CD4-positive, CD25-positive, alpha-beta regulatory T cell (primary cell): Measurements from ENCODE around the gene ANKRD44. TPM values are rescaled to one million over a fixed set of nuclear protein-coding genes. Genes with fewer than 3 reads are reported as not detected.

Source experiments
- ATAC-seq, 2 donors: fragments of 150-1000 bp; cut with Tn5 transposase; one replicate each; pipeline ENCODE4 v1.10.0; 2021; ENCODE audit warnings: low read depth in 2 of 2, moderate number of reproducible peaks in 2 of 2, moderate library complexity in 1 of 2
- DNase-seq, 3 donors: peaks; one replicate each; pipeline versions ENCODE4 v3.0.0 to v3.0.0-alpha.2; 2012 to 2022; ENCODE audit warnings: mixed read lengths in 1 of 3
- H3K27ac ChIP-seq: one replicate; pipeline ENCODE4 v1.7.0; 2013; ENCODE audit warnings: mild to moderate bottlenecking, low read length; ENCODE audit not compliant: insufficient read depth, poor library complexity, severe bottlenecking
- H3K27me3 ChIP-seq: one replicate; pipeline ENCODE4 v1.7.0; 2013; ENCODE audit warnings: low read length; ENCODE audit not compliant: control insufficient read depth, insufficient read depth
- H3K36me3 ChIP-seq: one replicate; pipeline ENCODE4 v1.7.0; 2013; ENCODE audit warnings: mild to moderate bottlenecking, low read length, moderate library complexity; ENCODE audit not compliant: control insufficient read depth, insufficient read depth
- H3K4me1 ChIP-seq: 2 replicates; pipeline ENCODE4 v1.7.0; 2013; ENCODE audit warnings: mild to moderate bottlenecking, low read length; ENCODE audit not compliant: insufficient read depth, control insufficient read depth, poor library complexity, severe bottlenecking
- H3K4me3 ChIP-seq: one replicate; pipeline ENCODE4 v1.7.0; 2013; ENCODE audit warnings: low read depth, mild to moderate bottlenecking, low read length, moderate library complexity
- H3K9me3 ChIP-seq, 2 experiments: 1 replicate in 1 of 2; 2 replicates in 1 of 2; pipeline ENCODE4 v1.7.0; 2013; ENCODE audit warnings: low read length in 2 of 2, mild to moderate bottlenecking in 1 of 2, moderate library complexity in 1 of 2; ENCODE audit not compliant: control insufficient read depth in 2 of 2
- H3K27ac Mint-ChIP-seq, 3 donors: one replicate each; pipeline ENCODE4 v1.8.0; 2020 to 2022; ENCODE audit warnings: mild to moderate bottlenecking in 3 of 3, mixed read lengths in 3 of 3, moderate library complexity in 2 of 3
- H3K27me3 Mint-ChIP-seq: one replicate; pipeline ENCODE4 v1.8.0; 2022; ENCODE audit warnings: mild to moderate bottlenecking, mixed read lengths
- H3K36me3 Mint-ChIP-seq: one replicate; pipeline ENCODE4 v1.8.0; 2020; ENCODE audit warnings: mixed read lengths
- H3K4me1 Mint-ChIP-seq, 4 donors: one replicate each; pipeline ENCODE4 v1.8.0; 2020 to 2022; ENCODE audit warnings: mixed read lengths in 4 of 4, mild to moderate bottlenecking in 1 of 4
- H3K4me3 Mint-ChIP-seq, 4 donors: one replicate each; pipeline ENCODE4 v1.8.0; 2020 to 2022; ENCODE audit warnings: mild to moderate bottlenecking in 4 of 4, mixed read lengths in 4 of 4, moderate library complexity in 3 of 4
- H3K9me3 Mint-ChIP-seq, 7 donors: one replicate each; pipeline ENCODE4 v1.8.0; 2020 to 2022; ENCODE audit warnings: mixed read lengths in 7 of 7, mild to moderate bottlenecking in 3 of 7, moderate library complexity in 2 of 7
- polyA plus RNA-seq, 4 donors: library from polyadenylated mRNA; unstranded; fragments of 300-500 nt; fragmentation: Illumina TruSeq; gene quantifications; one replicate each; pipeline ENCODE4 v1.2.3, GENCODE V29; 2021
- total RNA-seq: library from RNA; stranded (reverse); gene quantifications from one replicate; pipeline ENCODE4 v1.2.3, GENCODE V29; 2022

The ANKRD44 gene
- total and polyA plus RNA-seq, 5 donors from 2014 or later: 69.6 to 301 (median 85.0) TPM

DNA sequence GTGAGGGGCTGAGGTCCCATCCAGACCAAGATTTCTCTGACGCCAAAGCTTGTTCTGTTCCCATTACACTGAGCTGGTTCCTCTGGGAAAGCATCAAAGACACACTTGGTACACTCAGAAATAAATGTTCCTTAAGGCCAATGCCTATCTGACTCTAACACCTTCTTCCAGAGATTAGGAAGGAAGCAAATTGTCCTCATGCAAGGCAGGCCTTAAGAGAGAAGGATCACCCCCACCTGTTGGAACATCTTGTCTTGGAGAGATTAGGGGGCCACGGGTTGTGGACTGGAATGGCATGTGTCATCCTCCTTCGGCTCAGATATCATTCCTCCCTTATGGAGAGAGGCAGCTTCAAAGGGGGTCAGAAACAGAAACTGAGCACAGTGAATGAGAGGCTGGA, 100.2 kb downstream of the ANKRD44 start:
- Mint-ChIP-seq H3K4me1 (peaks cover 56 to 99% (median 90%) of the 10 kb centered on the region in 4 donors), H3K27me3 (no peaks in the 10 kb centered on the region), H3K4me3 (peak overlapping the region; percentile 72 to 82 (median 78)), H3K27ac (peak overlapping the region; percentile 92 to 99 (median 98)), H3K9me3 (no peaks in the 10 kb centered on the region), H3K36me3 (peaks cover 21% of the 10 kb centered on the region)
- Histone ChIP-seq H3K9me3 (no peaks in the 10 kb centered on the region), H3K27ac (peak overlapping the region; percentile 88), H3K4me3 (peak overlapping the region; percentile 75), H3K4me1 (peaks cover 98% of the 10 kb centered on the region), H3K36me3 (no peaks in the 10 kb centered on the region), H3K27me3 (no peaks in the 10 kb centered on the region)
- ATAC-seq: no peak
- no peak for DNase-seq

DNA sequence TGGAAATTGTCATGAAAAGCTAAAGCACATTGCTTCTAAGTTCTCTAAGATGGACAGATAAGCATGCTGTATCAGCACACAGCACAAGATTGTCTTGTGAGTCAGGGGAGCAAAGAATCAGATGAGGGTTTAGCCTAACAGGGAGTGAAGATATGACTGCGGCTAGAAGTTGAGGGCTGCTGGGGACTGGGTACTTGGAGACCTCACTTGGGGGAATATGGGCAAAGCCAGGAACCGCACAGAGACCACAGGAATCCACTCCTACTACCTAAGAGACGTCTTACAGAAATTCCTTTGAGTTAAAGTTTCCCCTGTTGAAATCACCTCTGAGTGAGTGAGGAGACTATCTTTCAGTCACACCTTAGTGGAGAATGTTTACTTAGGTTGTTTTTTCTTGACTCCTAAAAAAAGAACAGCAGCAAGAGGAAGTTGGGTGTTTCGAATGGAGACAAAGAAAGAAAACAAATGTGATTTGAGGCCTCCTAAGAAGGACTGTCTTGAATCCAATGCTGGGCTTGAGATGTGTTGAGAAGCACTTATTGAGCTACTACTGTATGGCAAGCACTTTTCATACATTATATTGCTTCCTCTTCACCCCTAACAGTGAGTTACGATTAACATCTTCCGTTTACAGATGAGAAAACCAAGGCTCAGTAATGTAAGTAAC, 100.7 kb downstream of the ANKRD44 start:
- peak; percentile 19 to 54 (median 29) for DNase-seq
- Mint-ChIP-seq H3K4me3 (peak overlapping the region; percentile 72 to 82 (median 78)), H3K27me3 (no peaks in the 10 kb centered on the region), H3K36me3 (peaks cover 20% of the 10 kb centered on the region), H3K4me1 (peaks cover 52 to 99% (median 92%) of the 10 kb centered on the region in 4 donors), H3K27ac (peak overlapping the region; percentile 92 to 99 (median 98)), H3K9me3 (no peaks in the 10 kb centered on the region)
- Histone ChIP-seq H3K27me3 (no peaks in the 10 kb centered on the region), H3K9me3 (no peaks in the 10 kb centered on the region), H3K36me3 (peaks cover 3% of the 10 kb centered on the region), H3K4me1 (peaks cover 98% of the 10 kb centered on the region), H3K27ac (peak overlapping the region; percentile 88), H3K4me3 (peak overlapping the region; percentile 75)
- ATAC-seq: peak; percentile 26 to 36

DNA sequence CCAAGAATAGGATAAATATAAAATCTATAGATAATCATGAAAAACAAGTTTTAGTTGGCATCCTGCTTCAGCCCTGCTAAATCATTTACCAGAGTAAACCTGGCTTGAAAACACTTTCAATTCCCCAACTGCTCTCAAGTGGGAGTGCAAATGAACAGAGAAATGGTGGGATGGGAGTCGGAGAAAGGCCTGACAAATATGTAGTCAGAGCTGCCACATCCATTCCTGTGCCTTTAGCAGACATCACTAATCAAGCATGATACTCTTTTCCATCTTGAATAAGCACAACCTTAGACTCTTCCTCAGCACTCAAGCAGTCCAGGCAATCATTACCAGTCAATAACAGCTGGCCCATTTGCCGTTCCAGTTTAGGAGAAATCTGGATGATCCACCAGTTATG, 101.3 kb downstream of the ANKRD44 start:
- peaks cover 20% of the 10 kb centered on the region for H3K36me3 Mint-ChIP-seq
- peak in 2 of 3 donors; percentile 40 to 44 for DNase-seq
- Histone ChIP-seq H3K4me3 (peak overlapping the region; percentile 75), H3K4me1 (peaks cover 99% of the 10 kb centered on the region), H3K27ac (peak overlapping the region; percentile 88), H3K9me3 (no peaks in the 10 kb centered on the region), H3K27me3 (no peaks in the 10 kb centered on the region), H3K36me3 (peaks cover 9% of the 10 kb centered on the region)
- peak overlapping the region; percentile 92 to 99 (median 98) for H3K27ac Mint-ChIP-seq
- peaks cover 49 to 99% (median 92%) of the 10 kb centered on the region in 4 donors for H3K4me1 Mint-ChIP-seq
- H3K4me3 Mint-ChIP-seq: peak overlapping the region; percentile 72 to 82 (median 78)
- no peaks in the 10 kb centered on the region for H3K27me3 Mint-ChIP-seq
- H3K9me3 Mint-ChIP-seq: no peaks in the 10 kb centered on the region
- ATAC-seq: no peak

DNA sequence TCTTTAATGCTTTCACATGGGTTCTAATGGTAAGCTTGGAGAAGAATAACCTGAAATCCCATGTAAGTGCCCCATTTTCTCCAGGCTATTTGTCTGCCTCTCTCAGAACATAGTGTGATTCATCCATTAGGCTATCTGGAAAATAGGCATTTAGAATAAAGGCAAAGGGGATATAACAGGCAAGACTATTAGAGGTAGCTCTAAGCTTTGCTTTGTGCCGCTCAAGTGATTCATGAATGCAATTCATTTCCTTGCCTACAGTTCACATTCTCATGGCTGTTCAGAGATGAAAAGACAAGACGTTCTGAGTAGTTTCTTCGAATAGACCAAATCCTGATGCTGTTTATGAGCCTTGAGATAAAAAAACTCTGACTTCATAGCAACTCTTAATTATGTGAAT, 101.7 kb downstream of the ANKRD44 start:
- no peaks in the 10 kb centered on the region for H3K27me3 ChIP-seq
- Mint-ChIP-seq H3K4me1 (peaks cover 45 to 98% (median 88%) of the 10 kb centered on the region in 4 donors), H3K27ac (peak overlapping the region; percentile 92 to 99 (median 98)), H3K27me3 (no peaks in the 10 kb centered on the region), H3K36me3 (peaks cover 20% of the 10 kb centered on the region), H3K4me3 (peak overlapping the region; percentile 72 to 82 (median 78)), H3K9me3 (no peaks in the 10 kb centered on the region)
- peak; percentile 31 to 38 for ATAC-seq
- H3K36me3 ChIP-seq: peaks cover 10% of the 10 kb centered on the region
- peaks cover 99% of the 10 kb centered on the region for H3K4me1 ChIP-seq
- H3K27ac ChIP-seq: peak overlapping the region; percentile 88
- no peaks in the 10 kb centered on the region for H3K9me3 ChIP-seq
- peak overlapping the region; percentile 75 for H3K4me3 ChIP-seq
- peak in 1 of 3 donors; percentile 64 for DNase-seq

DNA sequence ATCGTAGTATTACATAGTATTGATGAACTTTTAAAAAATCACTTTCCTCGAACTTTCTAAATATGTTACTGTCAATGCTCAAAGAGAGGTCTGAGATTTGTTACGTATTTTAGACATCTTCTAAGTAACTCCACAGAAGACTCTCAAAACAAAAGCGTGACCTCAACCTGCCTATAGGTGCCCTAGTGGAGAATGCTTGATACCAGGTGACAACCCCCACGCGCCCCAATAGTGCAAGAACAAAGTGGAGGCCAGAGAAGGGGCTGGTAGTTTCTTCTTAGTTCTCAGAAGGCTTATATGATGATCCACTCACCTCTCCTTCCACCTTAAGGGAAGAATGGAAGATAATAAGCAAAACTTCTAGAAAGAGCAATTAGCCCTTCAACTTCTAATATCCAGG, 102.6 kb downstream of the ANKRD44 start:
- Histone ChIP-seq H3K9me3 (no peaks in the 10 kb centered on the region), H3K4me1 (peaks cover 94% of the 10 kb centered on the region), H3K4me3 (peak overlapping the region; percentile 67), H3K36me3 (peaks cover 13% of the 10 kb centered on the region), H3K27me3 (no peaks in the 10 kb centered on the region), H3K27ac (peak overlapping the region; percentile 88)
- Mint-ChIP-seq H3K27ac (peak overlapping the region; percentile 97 to 99 (median 98)), H3K36me3 (peaks cover 28% of the 10 kb centered on the region), H3K4me1 (peaks cover 39 to 98% (median 84%) of the 10 kb centered on the region in 4 donors), H3K27me3 (no peaks in the 10 kb centered on the region), H3K9me3 (no peaks in the 10 kb centered on the region), H3K4me3 (peak overlapping the region; percentile 68 to 78 (median 72))
- DNase-seq (peak in 2 of 3 donors; percentile 34 to 62), ATAC-seq (no peak)

DNA sequence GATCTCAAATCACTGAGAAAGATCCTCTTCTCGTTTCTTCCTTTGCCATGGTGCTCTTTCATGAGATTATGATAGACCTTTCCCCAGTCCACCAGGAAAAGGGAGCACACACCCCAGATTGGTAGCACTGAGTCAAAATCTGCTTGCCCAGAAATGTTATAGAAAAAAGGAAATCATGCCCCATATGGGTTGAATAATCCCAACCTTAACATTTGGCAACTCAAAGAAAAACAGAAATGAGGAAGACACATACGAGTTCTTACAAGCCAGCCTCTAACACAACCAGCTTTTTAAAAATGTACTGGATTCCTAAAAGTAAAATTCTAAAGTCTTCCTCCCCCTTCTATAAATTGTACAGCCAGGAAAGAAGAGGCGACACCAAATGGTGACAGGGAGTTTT, 103.0 kb downstream of the ANKRD44 start:
- H3K9me3 Mint-ChIP-seq: no peaks in the 10 kb centered on the region
- Histone ChIP-seq H3K4me3 (peak overlapping the region; percentile 67), H3K36me3 (peaks cover 13% of the 10 kb centered on the region), H3K4me1 (peaks cover 94% of the 10 kb centered on the region), H3K9me3 (no peaks in the 10 kb centered on the region), H3K27me3 (no peaks in the 10 kb centered on the region), H3K27ac (peak overlapping the region; percentile 88)
- ATAC-seq (no peak), DNase-seq (no peak)
- peak overlapping the region; percentile 97 to 99 (median 98) for H3K27ac Mint-ChIP-seq
- H3K4me3 Mint-ChIP-seq: peak overlapping the region; percentile 68 to 78 (median 72)
- H3K36me3 Mint-ChIP-seq: peaks cover 28% of the 10 kb centered on the region
- H3K27me3 Mint-ChIP-seq: no peaks in the 10 kb centered on the region
- H3K4me1 Mint-ChIP-seq: peaks cover 34 to 96% (median 82%) of the 10 kb centered on the region in 4 donors

DNA sequence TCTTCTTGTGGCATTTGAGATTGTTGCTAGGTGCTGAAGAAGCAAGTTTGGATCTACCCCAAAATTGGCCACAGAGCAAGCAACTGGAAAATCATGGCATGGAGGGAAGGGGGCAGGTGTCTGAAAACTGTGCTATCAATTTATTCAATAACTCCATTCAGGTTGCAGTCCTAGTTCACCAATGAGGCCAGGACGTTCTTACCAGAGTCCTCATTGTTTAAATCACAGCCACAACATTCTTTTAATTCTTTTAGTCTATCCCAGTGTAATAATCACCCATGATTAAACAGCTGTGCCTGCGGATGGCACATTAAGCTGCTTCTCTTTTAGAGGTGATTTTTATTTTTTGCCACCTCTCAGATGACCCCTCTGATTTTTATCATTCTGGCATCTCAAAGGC, 103.5 kb downstream of the ANKRD44 start:
- Mint-ChIP-seq H3K9me3 (no peaks in the 10 kb centered on the region), H3K4me3 (peak overlapping the region; percentile 68 to 78 (median 72)), H3K36me3 (peaks cover 31% of the 10 kb centered on the region), H3K4me1 (peaks cover 32 to 95% (median 81%) of the 10 kb centered on the region in 4 donors), H3K27me3 (no peaks in the 10 kb centered on the region), H3K27ac (peak overlapping the region; percentile 97 to 99 (median 98))
- H3K27me3 ChIP-seq: no peaks in the 10 kb centered on the region
- peaks cover 94% of the 10 kb centered on the region for H3K4me1 ChIP-seq
- DNase-seq (no peak), ATAC-seq (no peak)
- H3K9me3 ChIP-seq: no peaks in the 10 kb centered on the region
- peaks cover 13% of the 10 kb centered on the region for H3K36me3 ChIP-seq
- peak overlapping the region; percentile 67 for H3K4me3 ChIP-seq
- H3K27ac ChIP-seq: peak overlapping the region; percentile 88
